Measurements from ENCODE around the gene TMIGD1.

TMIGD1 gene

GRCh38 chr17:30302241-30302640, 31.6 kb downstream of the TMIGD1 start:
- H3K4me1 ChIP-seq, result no peaks in the 10 kb centered on the region
- H3K36me3 ChIP-seq (replicated peaks), result no peaks in the 10 kb centered on the region
- in situ Hi-C loops (cut with MboI; ENCODE audit: low sequenced_read_pairs), result no loop called here
- no peak for DNase-seq (ENCODE audit: low spot score in 2 of 2)
- H3K27me3 ChIP-seq (ENCODE audit: low read depth), result no peaks in the 10 kb centered on the region
- H3K4me3 ChIP-seq, result no peak overlapping the region
- H3K9me3 ChIP-seq, result no peaks in the 10 kb centered on the region

- Histone ChIP-seq H3K27me3 (ENCODE audit: low read depth) (no peaks in the 10 kb centered on the region), H3K36me3 (replicated peaks) (no peaks in the 10 kb centered on the region), H3K4me1 (no peaks in the 10 kb centered on the region), H3K9me3 (no peaks in the 10 kb centered on the region), H3K4me3 (no peak overlapping the region)
- DNase-seq (ENCODE audit: low spot score in 2 of 2), result no peak
- in situ Hi-C loops (cut with MboI; ENCODE audit: low sequenced_read_pairs), result no loop called here
Observed at GRCh38 chr17:30300818-30301217, 33.0 kb downstream of the TMIGD1 start.

GRCh38 chr17:30299000-30299399, 34.9 kb downstream of the TMIGD1 start:
- H3K9me3 ChIP-seq, result no peaks in the 10 kb centered on the region
- DNase-seq (ENCODE audit: low spot score in 2 of 2), result no peak
- in situ Hi-C loops (cut with MboI; ENCODE audit: low sequenced_read_pairs), result no loop called here
- no peak overlapping the region for H3K4me3 ChIP-seq
- H3K27me3 ChIP-seq (ENCODE audit: low read depth), result no peaks in the 10 kb centered on the region
- H3K36me3 ChIP-seq (replicated peaks), result no peaks in the 10 kb centered on the region
- H3K4me1 ChIP-seq, result no peaks in the 10 kb centered on the region

DNA sequence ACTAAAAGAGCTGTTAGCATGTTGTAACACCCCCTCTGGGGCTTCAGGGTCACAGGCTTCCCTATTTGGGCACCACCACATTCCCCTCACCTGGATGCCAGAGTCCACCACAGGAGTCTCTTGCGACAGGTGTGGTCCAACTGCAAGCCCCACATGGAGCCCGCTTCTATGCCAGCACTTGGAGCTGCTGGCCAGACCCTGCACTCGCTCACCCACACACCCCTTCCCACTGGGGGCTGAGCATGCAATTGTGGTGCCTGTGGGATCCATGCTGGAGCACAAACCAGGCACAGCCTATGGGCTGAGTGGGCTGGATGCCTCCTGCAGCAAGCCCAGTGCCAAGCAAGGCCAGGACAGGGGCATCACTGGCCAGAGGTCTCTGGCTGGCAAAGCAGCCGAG, 36.1 kb downstream of the TMIGD1 start:
- in situ Hi-C loops (cut with MboI; ENCODE audit: low sequenced_read_pairs), result no loop called here
- Histone ChIP-seq H3K4me1 (no peaks in the 10 kb centered on the region), H3K4me3 (no peak overlapping the region), H3K27me3 (ENCODE audit: low read depth) (no peaks in the 10 kb centered on the region), H3K36me3 (replicated peaks) (no peaks in the 10 kb centered on the region), H3K9me3 (no peaks in the 10 kb centered on the region)
- no peak for DNase-seq (ENCODE audit: low spot score in 2 of 2)

DNA sequence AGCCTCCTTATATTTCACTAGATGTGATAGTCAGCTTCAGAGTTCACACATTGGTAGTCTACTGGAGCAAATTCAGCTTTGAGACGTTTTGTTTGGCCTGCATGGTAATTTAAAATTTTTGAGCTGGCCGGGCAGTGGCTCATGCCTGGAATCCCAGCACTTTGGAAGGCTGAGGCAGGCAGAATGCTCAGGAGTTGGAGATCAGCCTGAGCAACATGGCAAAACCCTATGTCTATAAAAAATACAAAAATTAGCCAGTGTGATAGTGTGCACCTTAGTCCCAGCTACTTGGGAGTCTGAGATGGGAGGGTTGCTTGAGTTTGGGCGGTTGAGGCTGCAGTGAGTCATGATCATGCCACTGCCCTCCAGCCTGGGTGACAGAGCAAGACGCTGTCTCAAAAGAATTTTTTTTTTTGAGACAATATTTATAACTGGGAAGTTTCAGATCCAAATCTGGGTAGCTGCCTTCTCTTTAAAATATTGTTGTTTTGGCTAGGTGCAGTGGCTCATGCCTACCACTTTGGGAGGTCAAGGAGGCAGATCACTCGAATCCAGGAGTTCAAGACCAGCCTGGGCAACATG, 37.3 kb downstream of the TMIGD1 start:
- in situ Hi-C loops (cut with MboI; ENCODE audit: low sequenced_read_pairs), result no loop called here
- no peaks in the 10 kb centered on the region for H3K36me3 ChIP-seq (replicated peaks)

DNA sequence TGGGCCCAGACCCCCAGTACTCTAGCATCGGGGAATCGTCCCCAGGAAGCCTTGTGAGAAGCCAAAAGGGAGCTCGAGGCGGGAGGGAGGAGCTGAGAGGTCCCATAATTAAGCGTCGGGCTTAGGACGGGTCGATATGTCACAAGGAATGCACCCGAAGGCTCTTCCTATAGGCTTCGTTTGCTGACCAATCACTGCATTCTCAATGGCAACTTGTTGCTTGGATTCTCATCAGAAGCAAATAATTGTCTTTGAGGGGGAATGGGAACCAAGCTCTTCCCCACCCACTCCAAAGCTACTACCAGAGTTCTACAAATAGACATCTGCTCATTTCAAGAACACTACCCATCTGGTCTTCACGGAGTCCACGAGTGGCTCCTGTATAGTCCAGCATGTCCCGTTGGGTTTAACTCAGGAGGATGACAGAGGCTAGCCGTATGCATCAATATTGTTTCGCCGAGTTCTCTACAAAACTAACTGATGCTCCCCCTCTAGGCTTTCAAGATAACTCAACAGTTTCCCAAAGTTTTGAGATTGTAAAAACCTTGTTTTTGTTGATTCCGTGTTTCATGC, 41.5 kb downstream of the TMIGD1 start:
- in situ Hi-C loops (cut with MboI; ENCODE audit: low sequenced_read_pairs), result no loop called here
- peak in 1 of 2 experiments; percentile 63 for DNase-seq (ENCODE audit: low spot score in 2 of 2)
- Histone ChIP-seq H3K4me1 (peaks cover 13% of the 10 kb centered on the region), H3K9me3 (no peaks in the 10 kb centered on the region), H3K4me3 (peak overlapping the region; percentile 77), H3K27me3 (ENCODE audit: low read depth) (no peaks in the 10 kb centered on the region), H3K36me3 (replicated peaks) (peaks cover 16% of the 10 kb centered on the region)

More for the DNA sequence above, 37.3 kb downstream of the TMIGD1 start:
- Histone ChIP-seq H3K9me3 (no peaks in the 10 kb centered on the region), H3K4me1 (no peaks in the 10 kb centered on the region), H3K4me3 (no peak overlapping the region), H3K27me3 (ENCODE audit: low read depth) (no peaks in the 10 kb centered on the region)
- DNase-seq (ENCODE audit: low spot score in 2 of 2), result no peak

DNA sequence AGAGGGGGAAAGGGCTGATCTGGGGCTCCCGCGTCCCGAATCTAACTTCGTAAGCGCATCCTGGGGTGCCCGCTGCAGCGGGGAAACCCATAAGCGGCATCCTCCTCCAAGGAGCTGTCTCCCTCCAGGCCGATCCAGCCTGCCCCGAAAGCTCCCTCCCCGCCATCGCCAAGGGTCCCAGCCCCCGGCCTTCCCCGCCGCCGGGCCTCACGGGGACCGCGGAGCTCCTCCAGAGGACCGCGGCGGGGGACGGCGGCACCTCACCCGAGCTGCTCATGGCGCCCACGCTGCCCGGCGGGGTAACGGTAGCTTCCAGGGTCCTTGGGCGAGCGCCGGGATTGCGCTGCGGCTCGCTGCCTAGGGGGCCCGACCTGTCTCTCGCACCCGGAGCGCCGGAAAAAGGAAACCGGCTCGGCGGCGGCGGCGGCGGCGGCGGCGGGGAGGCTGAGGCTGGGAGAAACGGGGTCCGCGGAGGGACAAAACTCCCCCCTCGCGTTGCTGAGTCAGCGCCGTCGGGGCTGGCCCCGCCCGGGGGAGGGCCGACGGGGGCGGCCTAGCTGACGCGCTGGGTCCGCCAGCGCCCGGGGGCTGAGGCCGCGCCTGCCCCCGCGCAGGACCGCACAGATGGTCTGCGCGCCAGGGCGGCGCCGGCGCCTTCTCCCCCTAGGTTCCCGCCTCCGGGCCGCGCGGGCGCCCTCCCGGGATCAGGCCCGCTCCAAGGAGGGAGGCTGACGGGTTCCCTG, 42.1 kb downstream of the TMIGD1 start, which contains the start of gene BLMH:
BLMH (minus strand) TSS at position 402 of the 743 bp plus-strand sequence; CDS start at position 277, 125 bp downstream.
- in situ Hi-C loops (cut with MboI; ENCODE audit: low sequenced_read_pairs), result no loop called here
- Histone ChIP-seq H3K4me3 (peak within 1 kb of the TSS; percentile 77), H3K36me3 (replicated peaks) (peaks cover 21% of the 10 kb centered on the region), H3K9me3 (no peaks in the 10 kb centered on the region), H3K4me1 (peaks cover 13% of the 10 kb centered on the region), H3K27me3 (ENCODE audit: low read depth) (no peaks in the 10 kb centered on the region)
- peak; percentile 64 to 83 for DNase-seq (ENCODE audit: low spot score in 2 of 2)

DNA sequence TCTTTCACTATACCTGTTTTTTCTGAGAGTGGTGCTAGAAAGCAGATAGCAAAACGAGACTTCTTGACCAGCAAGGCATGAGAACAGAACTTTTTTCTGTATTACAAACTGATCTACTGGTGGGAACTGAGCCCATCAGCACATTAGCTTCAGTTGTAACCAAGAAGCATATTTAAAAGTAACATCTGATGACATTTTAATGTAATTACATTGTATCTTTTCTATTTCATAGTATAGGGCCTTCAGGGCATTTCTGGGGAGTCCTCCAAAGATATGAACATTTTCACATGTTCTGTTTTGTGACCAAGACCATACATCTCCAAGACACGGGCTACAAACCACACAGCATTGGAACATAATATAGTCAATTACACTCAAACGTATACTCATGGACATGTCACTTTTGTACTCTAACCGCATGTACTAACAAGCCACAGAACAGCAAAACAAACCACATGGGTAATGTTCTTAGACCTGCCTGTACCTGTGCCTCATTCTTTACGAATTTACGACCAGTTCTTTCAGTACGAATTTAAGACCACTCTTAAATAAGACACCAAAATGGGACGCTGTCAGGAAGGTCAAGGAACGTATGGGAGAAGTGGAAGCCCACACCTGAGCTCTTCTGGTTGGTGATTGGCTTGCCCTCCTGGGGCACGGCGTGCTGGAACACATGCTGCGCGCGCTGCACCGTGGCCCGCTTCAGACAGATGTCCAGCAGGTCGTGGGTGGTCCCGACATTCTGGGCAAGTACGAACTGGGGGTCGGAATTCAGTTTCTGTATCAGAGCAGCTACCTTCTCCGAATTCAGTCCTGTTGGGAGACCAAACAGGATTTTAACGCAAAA, 42.9 kb downstream of the TMIGD1 start:
- Histone ChIP-seq H3K9me3 (no peaks in the 10 kb centered on the region), H3K27me3 (ENCODE audit: low read depth) (no peaks in the 10 kb centered on the region), H3K4me1 (peaks cover 13% of the 10 kb centered on the region), H3K36me3 (replicated peaks) (peaks cover 29% of the 10 kb centered on the region), H3K4me3 (peak overlapping the region; percentile 77)
- in situ Hi-C loops (cut with MboI; ENCODE audit: low sequenced_read_pairs), result no loop called here
- DNase-seq (ENCODE audit: low spot score in 2 of 2), result peak; percentile 55 to 74

- Histone ChIP-seq H3K4me1 (peaks cover 13% of the 10 kb centered on the region), H3K9me3 (no peaks in the 10 kb centered on the region), H3K4me3 (peak overlapping the region; percentile 77), H3K36me3 (replicated peaks) (peaks cover 38% of the 10 kb centered on the region), H3K27me3 (ENCODE audit: low read depth) (no peaks in the 10 kb centered on the region)
- DNase-seq (ENCODE audit: low spot score in 2 of 2), result no peak
- in situ Hi-C loops (cut with MboI; ENCODE audit: low sequenced_read_pairs), result no loop called here
Observed at GRCh38 chr17:30290077-30290476, 43.8 kb downstream of the TMIGD1 start.

GRCh38 chr17:30279156-30279555, 54.7 kb downstream of the TMIGD1 start:
- Histone ChIP-seq H3K4me3 (no peak overlapping the region), H3K4me1 (no peaks in the 10 kb centered on the region), H3K9me3 (no peaks in the 10 kb centered on the region), H3K36me3 (replicated peaks) (peaks cover 47% of the 10 kb centered on the region), H3K27me3 (ENCODE audit: low read depth) (no peaks in the 10 kb centered on the region)
- DNase-seq (ENCODE audit: low spot score in 2 of 2), result no peak
- in situ Hi-C loops (cut with MboI; ENCODE audit: low sequenced_read_pairs), result loop anchor here (10.0 kb wide), 1 partner anchor 154 kb away; no protein-coding TSS in a partner anchor

GRCh38 chr17:30278032-30278431, 55.8 kb downstream of the TMIGD1 start:
- Histone ChIP-seq H3K36me3 (replicated peaks) (peaks cover 49% of the 10 kb centered on the region), H3K4me1 (no peaks in the 10 kb centered on the region), H3K27me3 (ENCODE audit: low read depth) (no peaks in the 10 kb centered on the region), H3K9me3 (no peaks in the 10 kb centered on the region), H3K4me3 (no peak overlapping the region)
- in situ Hi-C loops (cut with MboI; ENCODE audit: low sequenced_read_pairs), result loop anchor here (10.0 kb wide), 1 partner anchor 153 kb away; no protein-coding TSS in a partner anchor
- DNase-seq (ENCODE audit: low spot score in 2 of 2), result peak in 1 of 2 experiments; percentile 22

GRCh38 chr17:30275911-30276310, 57.9 kb downstream of the TMIGD1 start:
- no peaks in the 10 kb centered on the region for H3K9me3 ChIP-seq
- DNase-seq (ENCODE audit: low spot score in 2 of 2), result no peak
- no peaks in the 10 kb centered on the region for H3K27me3 ChIP-seq (ENCODE audit: low read depth)
- no peak overlapping the region for H3K4me3 ChIP-seq
- in situ Hi-C loops (cut with MboI; ENCODE audit: low sequenced_read_pairs), result loop anchor here (10.0 kb wide), 1 partner anchor 151 kb away; no protein-coding TSS in a partner anchor
- peaks cover 62% of the 10 kb centered on the region for H3K36me3 ChIP-seq (replicated peaks)
- no peaks in the 10 kb centered on the region for H3K4me1 ChIP-seq

- Histone ChIP-seq H3K9me3 (no peaks in the 10 kb centered on the region), H3K4me3 (no peak overlapping the region), H3K4me1 (no peaks in the 10 kb centered on the region), H3K27me3 (ENCODE audit: low read depth) (no peaks in the 10 kb centered on the region), H3K36me3 (replicated peaks) (peaks cover 63% of the 10 kb centered on the region)
- DNase-seq (ENCODE audit: low spot score in 2 of 2), result no peak
- in situ Hi-C loops (cut with MboI; ENCODE audit: low sequenced_read_pairs), result loop anchor here (10.0 kb wide), 1 partner anchor 150 kb away; no protein-coding TSS in a partner anchor
Observed at GRCh38 chr17:30274887-30275286, 59.0 kb downstream of the TMIGD1 start.

Data from HAP-1 (cell line).